Right lobe of liver (tissue), 4 donors: Measurements from ENCODE around the gene CCM2L.

Experiments
- POLR2A ChIP-seq: fragments of 450-650 bp; IDR thresholded peaks from one replicate; pipeline ENCODE4 v1.6.1; 2017; ENCODE audit warnings: antibody characterized with exemption, mild to moderate bottlenecking
- TF ChIP-seq, protein P1 (sequence below), 4 donors: fragments of 200-600 bp in 3 of 4; fragments of 450-650 bp in 1 of 4; IDR thresholded peaks; one replicate each; pipeline versions ENCODE4 v1.5.1 to v1.8.0; 2016 to 2022; ENCODE audit warnings: antibody characterized with exemption in 4 of 4, mild to moderate bottlenecking in 2 of 4
- donor health status: DM: no; HTN: no; CAD: no.
- donor health status: DM: no; HTN: no; CAD: no.
- donor health status: DM: no; HTN: yes; CAD: no.

DNA sequence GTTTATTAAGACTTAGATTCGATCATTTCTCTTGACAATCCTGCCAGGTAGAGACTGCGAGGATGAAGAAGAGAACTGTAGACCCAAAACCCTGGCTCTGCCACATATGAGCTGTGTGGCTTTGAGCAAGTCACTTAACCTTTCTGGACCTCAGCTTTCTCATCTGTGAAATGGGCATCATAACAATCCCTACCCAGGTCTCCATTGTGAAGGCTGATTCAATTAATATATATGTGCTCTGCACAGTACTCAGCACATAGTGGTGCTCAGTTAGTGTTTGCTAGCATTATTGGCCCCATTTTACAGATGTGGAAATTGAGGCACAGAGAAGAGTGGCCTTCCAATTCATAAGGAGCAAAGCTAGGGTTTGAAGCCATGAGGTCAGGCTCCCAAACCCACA lies 34.4 kb upstream of the CCM2L start:
- TF ChIP-seq, protein P1, sequence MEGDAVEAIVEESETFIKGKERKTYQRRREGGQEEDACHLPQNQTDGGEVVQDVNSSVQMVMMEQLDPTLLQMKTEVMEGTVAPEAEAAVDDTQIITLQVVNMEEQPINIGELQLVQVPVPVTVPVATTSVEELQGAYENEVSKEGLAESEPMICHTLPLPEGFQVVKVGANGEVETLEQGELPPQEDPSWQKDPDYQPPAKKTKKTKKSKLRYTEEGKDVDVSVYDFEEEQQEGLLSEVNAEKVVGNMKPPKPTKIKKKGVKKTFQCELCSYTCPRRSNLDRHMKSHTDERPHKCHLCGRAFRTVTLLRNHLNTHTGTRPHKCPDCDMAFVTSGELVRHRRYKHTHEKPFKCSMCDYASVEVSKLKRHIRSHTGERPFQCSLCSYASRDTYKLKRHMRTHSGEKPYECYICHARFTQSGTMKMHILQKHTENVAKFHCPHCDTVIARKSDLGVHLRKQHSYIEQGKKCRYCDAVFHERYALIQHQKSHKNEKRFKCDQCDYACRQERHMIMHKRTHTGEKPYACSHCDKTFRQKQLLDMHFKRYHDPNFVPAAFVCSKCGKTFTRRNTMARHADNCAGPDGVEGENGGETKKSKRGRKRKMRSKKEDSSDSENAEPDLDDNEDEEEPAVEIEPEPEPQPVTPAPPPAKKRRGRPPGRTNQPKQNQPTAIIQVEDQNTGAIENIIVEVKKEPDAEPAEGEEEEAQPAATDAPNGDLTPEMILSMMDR (IDR thresholded peaks at IDR 0.05) = no peak
- no peak for TF ChIP-seq POLR2A
